ENCODE data around the gene SPRR5.

Gene SPRR5, protein sequence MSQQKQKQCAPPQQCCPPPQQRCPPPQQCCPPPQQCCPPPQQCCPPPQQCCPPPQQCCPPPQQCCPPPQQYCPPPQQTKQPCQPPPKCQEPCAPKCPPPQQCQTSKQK

DNA sequence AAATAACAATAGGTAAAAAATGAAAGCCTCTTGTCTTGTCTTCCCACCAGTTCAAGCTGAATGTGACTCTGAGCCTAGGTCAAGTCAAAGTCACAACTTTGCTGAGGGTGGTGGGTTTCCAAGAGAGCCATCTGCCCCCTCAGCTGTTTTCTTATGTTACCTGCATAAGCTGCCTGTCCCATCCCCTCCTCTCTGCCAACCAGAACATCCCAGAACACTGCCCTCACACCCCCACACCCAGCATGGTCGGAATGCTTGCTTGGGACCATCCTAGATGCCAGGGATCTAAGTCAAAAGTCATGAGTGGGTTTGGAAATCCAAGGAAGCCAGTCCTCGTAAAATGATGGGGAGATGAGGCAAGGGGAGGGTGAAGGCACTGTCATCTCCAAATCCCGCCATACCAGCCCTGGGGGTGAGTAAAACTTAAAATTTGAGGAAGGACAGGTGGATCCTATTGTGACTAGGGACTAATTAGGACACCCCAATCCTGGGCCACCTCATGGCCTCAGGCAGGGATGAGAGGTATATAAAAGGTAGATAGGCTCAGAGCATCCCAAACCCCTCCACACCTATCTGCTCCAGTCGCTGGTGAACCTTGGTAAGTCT is at the start of gene SPRR5:
Gene SPRR5, plus strand, starts transcription at position 556 of the 606 bp plus-strand sequence. CDS start 1,349 bp downstream, outside the sequence.
- no peak for DNase-seq

DNA sequence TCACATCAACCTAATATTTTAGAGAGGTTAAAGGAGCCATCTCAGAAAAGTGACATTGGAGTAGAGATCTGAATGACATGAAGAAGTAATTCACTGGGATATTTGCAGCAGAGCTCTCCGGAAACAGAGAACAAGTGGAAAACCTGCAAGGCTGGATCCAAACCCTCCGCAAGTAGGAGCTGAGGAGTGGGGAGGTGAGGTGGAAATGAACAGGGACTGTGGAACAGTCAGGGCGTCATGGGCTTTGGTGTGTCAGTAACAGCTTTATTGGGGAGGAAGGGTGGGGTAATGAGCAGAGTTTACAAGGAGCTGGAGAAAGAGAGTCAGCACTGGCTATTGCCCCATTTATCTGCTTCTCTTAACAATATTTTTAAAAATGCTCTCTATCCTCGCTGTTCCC is 48.0 kb upstream of the SPRR5 start:
- DNase-seq = no peak

DNA sequence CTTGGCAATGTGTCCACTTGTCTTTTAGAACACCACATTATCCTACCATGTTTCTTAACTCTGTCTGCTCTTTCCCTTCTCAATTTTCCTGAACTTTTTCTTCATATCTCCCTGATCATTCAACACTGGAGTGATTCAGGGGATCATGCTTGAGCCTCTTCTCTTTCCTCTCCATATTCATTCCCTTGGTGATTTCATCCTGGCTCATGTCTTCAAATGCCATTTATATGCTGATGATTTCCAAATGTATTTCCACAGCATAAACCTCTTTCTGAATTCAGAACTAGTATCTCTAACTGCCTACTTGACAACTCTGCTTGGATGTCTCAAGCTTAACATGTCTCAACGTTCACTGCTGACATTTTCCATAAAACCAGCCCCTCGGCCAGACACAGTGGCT is 47.1 kb upstream of the SPRR5 start:
- DNase-seq = no peak

DNA sequence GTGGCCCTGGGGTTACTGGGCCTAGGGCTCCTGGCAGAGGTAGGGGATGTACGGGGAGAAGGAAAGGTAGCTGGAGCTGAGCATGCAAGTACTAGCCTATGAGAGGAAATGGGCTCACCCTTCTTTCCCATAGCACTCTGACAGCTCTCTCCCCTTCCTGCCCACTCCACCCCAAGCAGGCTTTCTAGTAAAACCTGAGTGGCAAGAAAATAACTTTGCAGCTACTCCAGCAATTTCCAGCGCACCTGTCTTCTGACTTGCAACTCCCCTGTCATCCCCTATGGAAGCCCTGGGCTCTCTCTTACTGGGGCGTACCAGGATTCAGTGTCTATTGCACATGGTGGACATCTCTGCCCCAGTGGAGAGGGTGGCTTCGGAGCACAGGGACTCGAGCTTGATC is 45.4 kb upstream of the SPRR5 start:
- no peak for DNase-seq

DNA sequence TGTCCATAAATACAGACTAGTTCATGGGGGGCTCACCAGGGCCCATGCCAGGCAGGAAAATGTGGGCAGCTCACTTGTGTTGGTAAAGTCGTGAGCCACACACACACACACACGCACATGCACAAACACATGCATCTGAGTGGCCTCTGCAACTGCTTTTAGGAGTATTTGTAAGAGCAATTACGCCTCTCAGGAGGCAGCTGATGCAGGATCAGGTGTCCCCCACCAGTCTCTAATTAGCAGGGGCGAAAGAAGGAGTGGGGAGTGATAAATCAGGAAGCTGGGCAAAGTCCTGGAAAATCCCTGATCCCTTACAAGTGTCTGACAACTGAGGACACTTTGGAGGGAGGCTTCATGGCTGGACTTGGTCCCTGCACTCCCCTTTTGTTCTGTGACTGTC is 44.4 kb upstream of the SPRR5 start:
- no peak for DNase-seq

DNA sequence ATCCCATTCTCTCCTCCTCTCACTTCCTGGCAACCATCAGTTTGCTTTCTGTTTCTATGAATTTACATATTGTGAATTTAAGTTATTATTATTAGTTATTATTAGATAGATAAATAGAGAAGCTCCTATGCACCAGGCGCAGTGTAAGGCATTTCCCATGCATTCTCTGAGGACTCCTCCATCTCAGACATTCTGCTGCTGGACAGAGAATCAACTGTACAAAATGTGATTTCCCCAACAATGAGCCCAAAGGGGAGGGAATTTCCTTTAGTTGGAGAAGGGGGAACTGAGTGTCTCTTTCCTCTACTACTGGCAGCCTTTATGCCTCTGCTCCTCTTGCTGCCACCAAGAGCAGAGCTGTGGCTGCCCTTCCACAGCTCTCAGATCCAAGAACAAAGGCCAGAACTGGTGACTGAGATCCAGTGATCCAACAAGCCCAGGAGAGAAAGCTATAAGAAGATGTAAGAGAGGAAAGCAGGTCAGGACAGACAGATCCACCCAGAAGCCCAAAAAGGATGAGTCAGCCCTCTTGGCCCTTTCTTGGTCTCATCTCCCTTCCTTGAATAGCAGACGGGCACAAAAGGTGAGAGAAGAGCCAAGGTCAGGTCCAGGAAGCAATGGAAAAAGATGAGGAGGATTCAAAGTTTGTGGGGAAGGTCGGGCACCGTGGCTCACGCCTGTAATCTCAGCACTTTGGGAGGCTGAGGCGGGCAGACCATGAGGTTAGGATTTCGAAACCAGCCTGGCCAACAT is 42.1 kb upstream of the SPRR5 start:
- no peak for DNase-seq

DNA sequence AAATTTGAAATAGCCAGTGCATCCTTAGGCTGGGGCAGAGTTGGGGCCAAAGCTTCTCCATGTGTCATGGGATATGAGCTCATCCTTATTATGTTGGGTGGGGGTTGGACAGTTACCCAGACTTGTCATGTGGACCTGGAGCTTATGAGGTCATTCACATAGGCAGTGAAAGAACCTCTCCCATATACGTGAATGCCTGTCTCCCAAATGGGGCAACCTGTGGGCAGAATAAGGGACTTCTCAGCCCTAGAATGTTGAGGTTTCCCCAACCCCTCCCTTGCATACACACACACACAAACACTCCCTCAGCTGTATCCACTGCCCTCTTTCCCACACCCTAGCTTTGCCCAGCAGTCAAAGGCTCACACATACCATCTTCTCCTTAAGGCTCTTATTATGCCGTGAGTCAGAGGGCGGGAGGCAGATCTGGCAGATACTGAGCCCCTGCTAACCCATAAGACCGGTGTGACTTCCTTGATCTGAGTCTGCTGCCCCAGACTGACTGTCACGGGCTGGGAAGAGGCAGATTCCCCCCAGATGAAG is 40.9 kb upstream of the SPRR5 start:
- no peak for DNase-seq

DNA sequence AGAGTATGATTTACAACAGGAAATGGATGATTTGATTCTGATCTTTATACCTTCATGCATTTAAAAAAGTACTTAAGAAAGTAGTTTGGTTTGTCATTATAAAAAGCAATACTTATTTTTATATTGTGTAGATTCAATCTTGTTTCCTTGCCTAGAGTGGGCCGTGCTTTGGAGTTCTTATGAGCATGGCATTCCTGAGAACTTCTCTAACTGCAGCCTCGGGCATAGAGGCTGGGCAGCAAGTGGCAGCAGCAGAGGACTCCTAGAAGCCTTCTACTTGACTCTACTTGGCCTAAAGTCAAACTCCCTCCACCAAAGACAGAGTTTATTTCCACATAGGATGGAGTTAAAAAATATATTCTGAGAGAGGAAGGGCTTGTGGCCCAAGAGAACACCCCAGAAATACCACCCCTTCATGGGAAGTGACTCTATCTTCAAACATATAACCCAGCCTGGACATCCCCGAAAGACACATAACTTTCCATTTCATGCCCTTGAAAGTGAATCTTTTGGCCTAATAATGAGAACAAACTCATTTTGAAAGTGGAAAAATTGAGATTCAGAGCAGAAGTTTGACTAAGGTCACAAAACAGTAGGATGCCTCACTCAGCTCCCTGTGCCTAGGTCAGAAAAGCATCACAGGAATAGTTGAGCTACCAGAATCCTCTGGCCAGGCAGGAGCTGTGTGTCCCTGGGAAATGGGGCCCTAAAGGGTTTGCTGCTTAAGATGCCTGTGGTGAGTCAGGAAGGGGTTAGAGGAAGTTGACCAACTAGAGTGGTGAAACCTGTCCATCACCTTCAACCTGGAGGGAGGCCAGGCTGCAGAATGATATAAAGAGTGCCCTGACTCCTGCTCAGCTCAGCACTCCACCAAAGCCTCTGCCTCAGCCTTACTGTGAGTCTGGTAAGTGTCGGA is 39.1 kb upstream of the SPRR5 start, which contains the start of gene IVL:
Gene IVL, plus strand, starts transcription at position 861 of the 916 bp plus-strand sequence. CDS start 1,252 bp downstream, outside the sequence.
- DNase-seq = no peak

DNA sequence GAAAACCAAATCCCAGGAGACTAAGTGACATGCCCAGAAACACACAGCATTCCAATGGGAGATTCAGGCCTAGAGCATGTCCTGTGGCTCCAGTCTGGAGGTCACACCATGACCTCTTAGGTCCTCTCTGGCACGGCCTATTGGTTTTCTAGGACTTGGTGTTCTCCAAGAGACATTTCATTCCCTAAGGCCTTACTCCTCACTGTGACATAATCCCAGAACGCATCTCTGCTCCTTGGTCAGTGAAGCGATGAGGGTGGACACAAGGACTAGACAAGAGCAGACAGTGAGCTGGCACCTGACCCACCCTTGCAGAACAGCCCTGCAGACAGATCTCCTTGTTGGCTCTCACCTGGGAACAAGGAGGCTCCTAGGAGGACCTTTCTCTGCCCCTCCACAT is 37.8 kb upstream of the SPRR5 start:
- no peak for DNase-seq

DNA sequence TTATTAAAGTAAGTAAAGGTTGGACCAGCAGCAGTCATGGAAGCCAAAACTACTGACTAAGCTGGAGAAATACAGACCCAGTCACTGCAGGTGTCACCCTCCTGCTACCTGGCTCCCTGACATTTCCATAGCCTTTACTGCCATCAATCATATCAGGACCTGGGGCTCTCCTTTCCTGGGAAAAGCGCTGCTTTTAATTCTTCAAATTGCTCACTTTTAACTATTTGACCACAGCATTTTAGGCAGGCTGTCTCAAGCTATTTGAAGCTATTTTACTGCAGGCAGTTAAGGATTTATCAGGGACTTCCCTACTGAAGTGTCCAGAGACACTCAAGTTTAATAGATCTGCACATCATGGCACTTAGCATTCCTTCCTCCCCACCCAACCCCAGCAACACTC is 34.5 kb upstream of the SPRR5 start:
- no peak for DNase-seq

DNA sequence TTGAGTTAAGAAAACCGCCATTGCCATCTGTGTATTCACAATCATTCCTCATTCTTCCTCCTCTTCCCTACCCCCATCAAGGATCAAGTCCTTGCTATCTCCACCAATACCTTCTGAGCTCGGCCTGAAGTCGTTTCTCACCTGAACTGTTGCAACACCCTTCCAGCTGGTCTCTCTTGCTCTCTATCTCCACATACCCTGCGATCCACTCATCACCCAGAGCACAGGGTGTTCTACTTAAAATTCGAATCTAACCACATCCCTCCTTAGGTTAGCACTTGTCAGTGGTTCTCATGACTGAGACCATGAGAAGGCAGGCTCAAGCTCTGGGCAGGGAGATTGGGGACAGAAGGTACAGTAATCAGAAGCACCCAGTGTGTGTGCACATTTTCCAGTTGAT is 34.1 kb upstream of the SPRR5 start:
- DNase-seq = no peak

DNA sequence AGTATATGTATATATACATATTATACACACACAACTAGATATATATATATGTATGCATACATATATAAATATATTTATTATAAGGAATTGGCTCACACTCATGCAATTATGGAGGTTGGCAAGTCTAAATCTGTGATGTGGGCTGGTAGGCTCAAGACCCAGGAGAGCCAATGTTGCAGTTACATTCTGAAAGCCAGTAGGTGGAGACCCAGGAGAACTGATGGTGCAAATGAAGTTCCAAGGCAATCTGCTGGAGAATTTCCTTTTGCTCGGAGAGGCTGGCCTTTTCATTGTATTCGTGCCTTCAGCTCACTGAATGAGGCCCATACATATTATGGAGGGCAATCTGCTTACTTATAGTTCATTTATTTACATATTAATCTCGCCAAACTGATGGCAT is 29.2 kb upstream of the SPRR5 start:
- no peak for DNase-seq

DNA sequence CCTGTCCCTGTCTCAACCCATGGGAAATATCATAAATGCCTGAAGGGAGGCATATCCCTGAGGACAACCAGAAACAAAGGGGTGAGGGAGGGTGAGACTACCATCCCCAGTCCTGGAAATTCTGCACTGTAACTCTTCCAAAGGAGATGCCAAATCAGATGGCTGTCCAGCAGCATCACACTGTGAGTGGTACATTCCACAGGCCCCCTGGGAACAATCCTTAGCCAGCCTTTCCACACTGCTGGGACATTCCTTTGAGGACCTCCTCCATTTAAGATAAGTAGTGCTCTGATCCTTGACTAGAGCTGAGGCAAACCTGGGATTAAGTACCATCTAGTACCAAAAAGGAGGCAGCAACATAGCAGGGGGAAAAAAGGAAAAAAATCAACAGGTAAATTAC is 27.9 kb upstream of the SPRR5 start:
- DNase-seq = no peak

DNA sequence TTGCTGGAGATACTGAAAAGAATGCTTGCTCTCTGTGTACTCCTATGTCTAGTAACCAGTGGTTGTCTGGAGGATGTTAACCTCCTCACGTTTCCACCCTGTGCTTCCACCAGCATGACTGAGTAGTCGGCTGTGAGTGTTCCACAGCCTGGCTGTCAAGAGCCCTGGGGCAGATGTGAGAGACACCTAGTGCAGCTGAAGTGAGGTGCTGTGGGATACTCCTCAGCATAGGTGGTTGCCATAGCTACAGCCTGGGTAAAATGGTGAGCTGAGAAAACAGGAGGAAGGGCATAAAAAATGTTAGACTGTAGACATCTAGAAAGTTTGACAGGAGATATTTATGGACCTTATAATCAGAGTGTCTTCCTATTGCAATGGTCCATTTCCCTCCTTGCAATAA is 22.8 kb upstream of the SPRR5 start:
- no peak for DNase-seq

DNA sequence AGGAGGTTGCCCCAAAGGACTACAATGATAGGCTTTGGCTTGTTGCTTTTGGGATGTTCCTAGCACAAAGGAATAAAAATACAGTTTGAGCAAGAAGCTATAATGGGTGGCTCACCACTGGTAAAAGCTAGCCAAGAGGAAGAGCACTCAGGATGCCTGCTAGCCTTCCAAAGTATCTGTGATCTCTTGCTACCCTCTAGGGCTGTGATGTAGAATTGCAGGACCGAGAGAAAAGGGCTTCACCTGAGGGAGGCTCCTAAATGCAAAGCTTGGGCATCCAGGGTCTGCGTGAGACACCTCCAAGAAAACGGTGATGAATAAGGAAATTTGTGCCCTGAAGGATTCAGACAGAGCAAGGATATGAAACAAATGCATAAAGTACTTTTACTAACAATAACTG is 20.9 kb upstream of the SPRR5 start:
- no peak for DNase-seq

DNA sequence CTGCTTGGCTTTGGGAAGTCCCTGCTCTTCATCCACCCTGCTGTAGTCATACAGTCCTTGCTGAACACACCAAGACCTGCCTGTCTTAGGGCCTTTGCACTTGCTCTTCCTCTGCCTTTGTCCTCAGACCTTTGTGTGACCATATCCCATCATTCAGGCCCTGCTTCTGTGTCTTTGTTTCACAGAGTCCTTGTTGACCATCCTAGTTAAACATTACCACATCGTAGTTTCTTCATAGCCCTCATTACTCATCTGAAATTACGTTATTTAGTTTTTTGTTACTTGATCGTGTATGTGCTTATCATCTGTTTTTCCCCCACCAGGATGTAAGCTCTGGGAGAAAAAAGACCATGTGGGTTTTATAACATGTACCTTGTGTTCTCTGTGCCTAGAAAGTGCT is 18.3 kb upstream of the SPRR5 start:
- DNase-seq = no peak

DNA sequence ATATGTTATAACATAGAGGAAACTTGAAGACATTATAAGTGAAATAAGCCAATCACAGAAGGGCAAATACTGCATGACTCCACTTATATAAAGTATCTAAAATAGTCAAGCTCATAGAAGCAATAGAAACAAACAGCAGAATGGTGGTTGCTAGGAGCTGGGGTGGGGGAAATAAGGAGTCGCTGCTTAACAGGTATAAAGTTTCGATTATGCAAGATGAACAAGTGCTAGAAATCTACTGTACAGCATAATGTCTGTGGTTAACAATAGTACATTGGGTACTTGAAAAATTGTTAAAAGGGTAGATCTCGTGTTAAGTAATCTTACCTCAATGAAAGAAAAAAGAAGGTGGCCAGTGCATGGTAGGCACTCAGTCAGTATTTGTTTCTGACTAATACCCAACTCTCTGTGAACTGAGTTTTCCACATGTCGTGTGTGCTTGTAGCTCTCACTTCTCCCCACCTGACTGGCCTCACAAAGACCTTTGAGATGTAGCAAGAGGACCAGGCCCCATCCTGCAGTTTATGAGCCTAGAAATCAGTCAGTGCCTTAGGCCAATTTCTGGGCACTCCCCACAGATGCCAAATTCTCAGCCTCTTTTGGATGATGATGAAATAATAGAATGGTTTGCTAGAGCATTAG is 14.7 kb upstream of the SPRR5 start:
- no peak for DNase-seq

DNA sequence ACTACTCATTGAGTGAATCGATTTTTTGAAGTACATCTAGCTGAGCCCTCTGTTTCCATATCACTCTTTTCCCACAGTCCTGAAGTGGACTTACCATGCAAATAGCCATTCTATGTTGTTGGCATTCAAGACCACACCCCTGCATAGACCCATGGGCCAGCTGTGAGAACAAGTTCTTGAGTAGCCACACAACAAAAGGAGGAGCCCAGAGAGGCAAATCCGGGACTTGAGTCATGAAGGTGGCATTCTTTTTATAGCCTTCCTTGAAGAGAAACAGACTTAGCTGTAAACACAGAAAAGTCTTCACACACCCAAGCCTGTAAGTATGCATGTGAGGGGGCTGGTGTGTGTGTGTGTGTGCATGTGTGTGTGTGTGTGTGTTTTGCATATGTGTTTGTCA is 13.8 kb upstream of the SPRR5 start:
- DNase-seq = no peak

DNA sequence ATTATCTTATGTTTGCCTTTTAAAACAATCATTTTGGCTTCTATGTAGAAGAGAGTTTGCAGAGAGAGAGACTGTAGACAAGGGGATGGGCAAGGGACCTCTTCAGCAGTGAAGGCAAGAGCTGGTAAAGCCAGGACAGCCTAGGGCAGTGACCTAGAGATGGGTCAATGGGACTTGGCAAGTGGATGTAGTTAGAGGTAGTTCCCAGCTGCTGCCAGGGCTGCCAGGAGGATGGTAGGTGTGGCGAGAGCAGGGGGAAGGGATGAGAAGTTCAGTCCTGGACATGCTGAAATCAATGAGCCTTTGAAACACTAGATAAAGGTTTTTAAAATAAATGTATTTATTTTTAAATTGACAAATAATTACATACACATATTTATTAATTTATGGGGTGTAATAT is 6.4 kb upstream of the SPRR5 start:
- DNase-seq = no peak

DNA sequence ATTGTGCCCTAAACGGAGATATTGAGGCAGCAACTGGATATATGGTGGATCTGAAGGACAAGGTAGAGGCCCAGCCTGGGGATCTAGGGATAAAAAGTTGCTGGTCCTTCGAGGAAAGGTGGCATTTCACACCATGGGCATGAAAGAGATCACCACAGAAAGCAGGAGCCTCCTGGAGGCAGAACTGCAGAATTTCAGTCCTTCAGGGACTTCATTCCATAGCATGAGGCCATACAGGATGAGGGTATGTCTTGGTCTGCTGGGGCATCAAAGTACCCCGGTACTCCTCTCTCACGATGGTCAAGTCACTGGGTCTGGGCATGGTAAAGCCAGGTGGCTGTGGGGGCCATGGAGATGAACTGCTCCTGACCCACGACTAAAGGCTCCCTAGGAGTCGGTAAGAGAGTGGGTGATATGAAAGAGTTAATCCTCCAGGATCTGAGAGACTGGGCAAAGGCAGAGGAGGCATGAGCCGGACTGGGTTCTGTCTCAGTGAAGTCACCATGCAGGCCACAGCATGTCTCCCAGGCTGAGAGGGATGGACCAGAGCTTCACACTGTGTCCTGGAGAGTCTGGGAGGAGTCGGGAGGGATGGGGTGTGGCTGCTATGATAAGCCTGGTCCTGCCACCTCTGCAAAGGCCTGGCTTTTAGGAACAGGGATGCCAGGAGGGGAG is 5.8 kb upstream of the SPRR5 start:
- DNase-seq = no peak

DNA sequence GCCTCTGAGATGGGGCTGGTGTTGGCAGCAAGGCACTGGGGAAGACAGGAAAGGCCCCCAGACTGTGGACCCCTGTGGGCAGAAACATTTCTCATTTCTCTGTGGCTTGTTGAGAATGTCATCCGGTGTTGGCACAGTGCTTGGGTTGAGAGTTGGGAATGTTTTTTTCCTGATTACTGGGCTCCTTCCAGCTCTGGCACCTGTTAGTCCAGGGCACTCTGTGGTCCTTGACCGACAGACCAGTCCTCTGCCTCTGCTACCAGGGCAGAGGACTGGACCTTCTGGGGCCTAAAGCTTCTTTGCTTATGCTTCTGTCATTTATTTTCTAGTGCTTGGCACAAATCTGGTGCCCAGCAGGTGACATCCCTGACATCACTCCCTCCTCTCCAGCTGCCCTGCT is 4.8 kb upstream of the SPRR5 start:
- no peak for DNase-seq

DNA sequence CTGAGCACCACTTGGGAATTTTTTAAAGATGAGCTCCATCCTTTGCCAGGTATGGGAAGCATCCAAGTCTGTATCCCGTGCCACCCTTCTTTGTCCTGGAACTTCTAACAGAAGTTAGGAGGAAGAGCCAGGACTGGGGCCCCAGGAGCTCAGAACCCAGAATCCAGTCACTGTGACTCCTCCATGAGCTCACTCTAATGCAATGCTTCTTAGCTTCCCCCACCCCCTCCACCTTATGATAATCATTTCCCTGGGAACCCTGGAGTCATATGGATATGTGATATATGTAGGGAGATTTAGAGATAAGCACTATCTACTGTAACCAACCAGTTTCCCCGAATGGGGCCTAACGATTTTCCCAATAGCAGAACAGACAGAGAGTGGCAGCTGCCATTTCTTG is 758 bp upstream of the SPRR5 start:
- no peak for DNase-seq

All from T1000 (cell line).